Activated CD8-positive, alpha-beta T cell treated with anti-CD3 and anti-CD28 coated beads for 36 hours (primary cell): ENCODE results near the gene STPG4. TPM values are rescaled to one million over a fixed set of nuclear protein-coding genes. Genes with fewer than 3 reads are reported as not detected.
"Not testable (repeated sequence)": the region's sequence is repeated elsewhere in the genome, so short reads cannot be mapped to it uniquely, and the experiment has no call there.

Experiments used
- ATAC-seq: fragments of 200-7000 bp; cut with Tn5 transposase; one replicate; pipeline ENCODE4 v1.10.0; 2021; ENCODE audit warnings: mild to moderate bottlenecking, moderate library complexity
- CTCF ChIA-PET: fragments of 350-600 bp; sonication (Branson Sonifier 250); formaldehyde crosslinking; loops from one replicate; lab custom pipeline; 2021; ENCODE audit warnings: antibody characterized with exemption; lab: Charles Lee
- POLR2A ChIA-PET: fragments of 350-600 bp; sonication (Branson Sonifier 250); formaldehyde crosslinking; loops from one replicate; lab custom pipeline; 2021; ENCODE audit warnings: antibody characterized with exemption; lab: Charles Lee
- DNase-seq: peaks from one replicate; pipeline ENCODE4 v3.0.0-alpha.2; 2020
- H3K27ac Mint-ChIP-seq: one replicate; pipeline ENCODE4 v1.8.0; 2021; ENCODE audit warnings: mild to moderate bottlenecking, mixed read lengths
- H3K27me3 Mint-ChIP-seq: one replicate; pipeline ENCODE4 v1.8.0; 2021; ENCODE audit warnings: mixed read lengths
- H3K36me3 Mint-ChIP-seq: one replicate; pipeline ENCODE4 v1.8.0; 2021; ENCODE audit warnings: low read depth, mixed read lengths
- H3K4me1 Mint-ChIP-seq: one replicate; pipeline ENCODE4 v1.8.0; 2021; ENCODE audit warnings: low read depth, mixed read lengths
- H3K4me3 Mint-ChIP-seq: one replicate; pipeline ENCODE4 v1.8.0; 2021; ENCODE audit warnings: mild to moderate bottlenecking, moderate library complexity, mixed read lengths
- H3K9me3 Mint-ChIP-seq: one replicate; pipeline ENCODE4 v1.8.0; 2021; ENCODE audit warnings: mixed read lengths
- CTCF ChIP-seq: fragments of 200-600 bp; IDR thresholded peaks from one replicate; pipeline ENCODE4 v1.8.0; 2022; ENCODE audit warnings: antibody characterized with exemption, mild to moderate bottlenecking
- intact Hi-C: fragments of 100-400 bp; cut with micrococcal nuclease; formaldehyde crosslinking; loops from one replicate; pipeline ENCODE4 v1.10.0; 2022
- total RNA-seq, 2 experiments: library from RNA; stranded (reverse); gene quantifications; one replicate each; pipeline ENCODE4 v1.2.3, GENCODE V29; 2021

STPG4 gene
- total RNA-seq, 2 experiments from 2014 or later, result not detected

- H3K27me3 Mint-ChIP-seq, result peaks cover 2% of the 10 kb centered on the region
- H3K4me3 Mint-ChIP-seq, result no peak overlapping the region
- peaks cover 2% of the 10 kb centered on the region for H3K36me3 Mint-ChIP-seq
- TF ChIP-seq CTCF, result no peak
- POLR2A ChIA-PET, result interaction anchor here (1.2 kb wide), 2 partner anchors 35 to 53 kb away, joined by 3 read pairs; no protein-coding TSS in a partner anchor
- DNase-seq, result no peak
- intact Hi-C loops, result no loop called here
- CTCF ChIA-PET, result interaction anchor here (2.8 kb wide), 1 partner anchor 195 kb away, joined by 9 read pairs; no protein-coding TSS in a partner anchor
- no peak for ATAC-seq
- H3K4me1 Mint-ChIP-seq, result no peaks in the 10 kb centered on the region
- H3K9me3 Mint-ChIP-seq, result no peaks in the 10 kb centered on the region
- no peak overlapping the region for H3K27ac Mint-ChIP-seq
Measured at GRCh38 chr2:47127862-47128543, 27.1 kb downstream of the STPG4 start.

- H3K27ac Mint-ChIP-seq, result no peak overlapping the region
- CTCF ChIA-PET, result interaction anchor here (2.8 kb wide), 1 partner anchor 196 kb away, joined by 9 read pairs; no protein-coding TSS in a partner anchor
- no peak for TF ChIP-seq CTCF
- H3K9me3 Mint-ChIP-seq, result no peaks in the 10 kb centered on the region
- no peaks in the 10 kb centered on the region for H3K4me1 Mint-ChIP-seq
- no peak overlapping the region for H3K4me3 Mint-ChIP-seq
- ATAC-seq (no peak), DNase-seq (no peak)
- intact Hi-C loops, result no loop called here
- peaks cover 2% of the 10 kb centered on the region for H3K27me3 Mint-ChIP-seq
- POLR2A ChIA-PET, result interaction anchor here (1.2 kb wide), 1 partner anchor 51 kb away, joined by 3 read pairs; no protein-coding TSS in a partner anchor
- H3K36me3 Mint-ChIP-seq, result peaks cover 2% of the 10 kb centered on the region
Measured at GRCh38 chr2:47126783-47127182, 28.3 kb downstream of the STPG4 start.

- DNase-seq, ATAC-seq, H3K27ac Mint-ChIP-seq, intact Hi-C loops, H3K4me1 Mint-ChIP-seq, H3K27me3 Mint-ChIP-seq, H3K4me3 Mint-ChIP-seq, H3K36me3 Mint-ChIP-seq, H3K9me3 Mint-ChIP-seq: not testable (repeated sequence)
- ChIA-PET POLR2A (interaction anchor here (0.6 kb wide), 1 partner anchor 1499 kb away, joined by 3 read pairs; no protein-coding TSS in a partner anchor), CTCF (interaction anchor here (0.6 kb wide), 1 partner anchor 90 kb away, joined by 3 read pairs; no protein-coding TSS in a partner anchor)
Measured at GRCh38 chr2:47124740-47125139, 30.4 kb downstream of the STPG4 start.

GRCh38 chr2:47120424-47120823 is 34.7 kb downstream of the STPG4 start:
- H3K4me1 Mint-ChIP-seq, H3K27me3 Mint-ChIP-seq, H3K27ac Mint-ChIP-seq, DNase-seq, intact Hi-C loops, H3K4me3 Mint-ChIP-seq, ATAC-seq, H3K36me3 Mint-ChIP-seq, H3K9me3 Mint-ChIP-seq, POLR2A ChIA-PET: not testable (repeated sequence)
- CTCF ChIA-PET, result interaction anchor here (0.9 to 1.4 kb wide), 2 partner anchors 11 to 203 kb away, joined by 3 to 5 read pairs; no protein-coding TSS in a partner anchor

- CTCF ChIA-PET, result no interaction called here
- no peak overlapping the region for H3K27ac Mint-ChIP-seq
Measured at GRCh38 chr2:47119001-47119400, 36.1 kb downstream of the STPG4 start.

More at GRCh38 chr2:47119001-47119400, 36.1 kb downstream of the STPG4 start:
- H3K36me3 Mint-ChIP-seq, result no peaks in the 10 kb centered on the region
- H3K4me3 Mint-ChIP-seq, result no peak overlapping the region
- ATAC-seq (no peak), DNase-seq (no peak)
- no peaks in the 10 kb centered on the region for H3K27me3 Mint-ChIP-seq
- no peaks in the 10 kb centered on the region for H3K9me3 Mint-ChIP-seq
- H3K4me1 Mint-ChIP-seq, result no peaks in the 10 kb centered on the region
- POLR2A ChIA-PET, result no interaction called here
- TF ChIP-seq CTCF, result no peak
- intact Hi-C loops, result no loop called here
